ENCODE measurements around the gene ARF3. TPM values are rescaled to one million over a fixed set of nuclear protein-coding genes. Genes with fewer than 3 reads are reported as not detected.

The ARF3 gene
- total and polyA plus RNA-seq, 2 donors (not counting 3 experiments of a cell fraction or from before 2014, with no cell fraction given), result 149 to 172 TPM

DNA sequence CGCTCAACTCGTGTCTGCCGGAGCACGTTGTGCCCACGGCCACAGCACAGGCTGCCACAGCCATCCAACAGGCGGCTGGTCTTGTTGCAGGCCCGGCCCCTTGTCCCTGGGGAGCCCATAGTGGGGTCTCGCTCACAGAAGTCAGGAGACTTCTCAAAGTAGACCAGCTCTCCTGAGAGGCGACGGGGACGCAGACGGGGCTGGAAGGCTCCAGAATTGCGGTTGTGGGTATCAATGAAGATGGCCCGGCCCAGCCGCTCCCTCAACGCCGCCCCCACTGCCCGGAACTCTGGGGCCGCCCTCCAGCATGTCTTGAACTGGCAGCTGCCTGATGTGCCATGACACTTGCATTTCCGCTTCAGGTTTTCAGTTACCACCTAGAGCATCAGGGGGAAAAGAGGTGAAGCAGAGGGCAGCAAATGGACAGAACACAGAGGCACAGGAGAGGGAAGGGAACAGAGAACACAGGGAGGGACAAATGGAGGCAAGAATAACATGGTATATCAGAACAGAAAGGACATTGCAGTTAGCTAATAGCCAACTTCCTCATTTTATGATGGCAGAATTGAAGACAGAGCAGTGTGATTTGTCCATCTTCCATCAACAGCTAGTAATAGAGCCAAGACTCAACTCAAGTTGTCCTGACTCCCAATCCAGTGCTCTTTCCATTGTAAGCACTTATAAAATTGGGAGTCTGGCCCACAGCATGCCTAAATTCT, 9.0 kb upstream of the ARF3 start:
- no peaks in the 10 kb centered on the region for H3K36me3 ChIP-seq (ENCODE audit: control insufficient read depth in 2 of 2, extremely low read depth in 1 of 2, insufficient read depth in 2 of 2, low read length in 2 of 2)
- dilution Hi-C loops (cut with MboI; ENCODE audit: extremely low pct_ligation_motif_present, low sequenced_read_pairs), result no loop called here
- H3K79me2 ChIP-seq (ENCODE audit: control insufficient read depth, insufficient read depth, low read length), result no peaks in the 10 kb centered on the region
- no peak overlapping the region for H3K27ac ChIP-seq (ENCODE audit: insufficient read depth, low read depth, low read length)
- FAIRE-seq (no peak), DNase-seq (ENCODE audit: low read depth, low spot score) (no peak)
- no peak for TF ChIP-seq GATA2 (IDR thresholded peaks at IDR 0.05; ENCODE audit: insufficient read depth, insufficient read length, low read depth, low read length)
- TF ChIP-seq EZH2 (IDR thresholded peaks at IDR 0.05; ENCODE audit: borderline replicate concordance, low read depth, low read length, severe bottlenecking), result no peak
- TF ChIP-seq FOS (IDR thresholded peaks at IDR 0.05; ENCODE audit: borderline replicate concordance, insufficient read depth, low read length), result no peak
- TF ChIP-seq JUN (IDR thresholded peaks at IDR 0.05; ENCODE audit: borderline replicate concordance, insufficient read depth, insufficient read length, low read depth), result no peak
- TF ChIP-seq, protein P1, sequence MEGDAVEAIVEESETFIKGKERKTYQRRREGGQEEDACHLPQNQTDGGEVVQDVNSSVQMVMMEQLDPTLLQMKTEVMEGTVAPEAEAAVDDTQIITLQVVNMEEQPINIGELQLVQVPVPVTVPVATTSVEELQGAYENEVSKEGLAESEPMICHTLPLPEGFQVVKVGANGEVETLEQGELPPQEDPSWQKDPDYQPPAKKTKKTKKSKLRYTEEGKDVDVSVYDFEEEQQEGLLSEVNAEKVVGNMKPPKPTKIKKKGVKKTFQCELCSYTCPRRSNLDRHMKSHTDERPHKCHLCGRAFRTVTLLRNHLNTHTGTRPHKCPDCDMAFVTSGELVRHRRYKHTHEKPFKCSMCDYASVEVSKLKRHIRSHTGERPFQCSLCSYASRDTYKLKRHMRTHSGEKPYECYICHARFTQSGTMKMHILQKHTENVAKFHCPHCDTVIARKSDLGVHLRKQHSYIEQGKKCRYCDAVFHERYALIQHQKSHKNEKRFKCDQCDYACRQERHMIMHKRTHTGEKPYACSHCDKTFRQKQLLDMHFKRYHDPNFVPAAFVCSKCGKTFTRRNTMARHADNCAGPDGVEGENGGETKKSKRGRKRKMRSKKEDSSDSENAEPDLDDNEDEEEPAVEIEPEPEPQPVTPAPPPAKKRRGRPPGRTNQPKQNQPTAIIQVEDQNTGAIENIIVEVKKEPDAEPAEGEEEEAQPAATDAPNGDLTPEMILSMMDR (IDR thresholded peaks at IDR 0.05; ENCODE audit: extremely low read depth in 1 of 2, insufficient read depth in 1 of 2, low read depth in 1 of 2, low read length in 2 of 2), result no peak
- no peak for TF ChIP-seq POLR2A (IDR thresholded peaks at IDR 0.05; ENCODE audit: low read depth, low read length)
- no peak for TF ChIP-seq MYC (IDR thresholded peaks at IDR 0.05; ENCODE audit: low read depth, low read length)
- TF ChIP-seq POLR2AphosphoS5 (IDR thresholded peaks at IDR 0.05; ENCODE audit: insufficient read depth, low read depth, low read length), result no peak
- TF ChIP-seq, protein P2, sequence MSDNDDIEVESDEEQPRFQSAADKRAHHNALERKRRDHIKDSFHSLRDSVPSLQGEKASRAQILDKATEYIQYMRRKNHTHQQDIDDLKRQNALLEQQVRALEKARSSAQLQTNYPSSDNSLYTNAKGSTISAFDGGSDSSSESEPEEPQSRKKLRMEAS (IDR thresholded peaks at IDR 0.05; ENCODE audit: insufficient read depth, insufficient read length), result no peak
- no peak overlapping the region for H3K4me3 ChIP-seq (replicated peaks in 1 of 3; ENCODE audit: insufficient read depth in 1 of 3, low read depth in 1 of 3, low read length in 3 of 3)
- intact Hi-C loops (cut with micrococcal nuclease), result no loop called here
- peaks cover 11% of the 10 kb centered on the region for H3K4me1 ChIP-seq (ENCODE audit: control insufficient read depth, extremely low read depth, insufficient read depth, low read length)
- H3K9me3 ChIP-seq (replicated peaks; ENCODE audit: control insufficient read depth, insufficient read depth, low read length), result no peaks in the 10 kb centered on the region
- H3K4me2 ChIP-seq (ENCODE audit: insufficient read depth, low read length), result no peak overlapping the region
- H3K9ac ChIP-seq (replicated peaks; ENCODE audit: extremely low read depth, insufficient read depth, low read length), result no peak overlapping the region
- H3K9me1 ChIP-seq (replicated peaks; ENCODE audit: control insufficient read depth, extremely low read depth, insufficient read depth, low read length), result no peaks in the 10 kb centered on the region
- H3K27me3 ChIP-seq (ENCODE audit: control insufficient read depth in 2 of 2, insufficient read depth in 2 of 2, low read length in 2 of 2), result peaks cover 33 to 34% of the 10 kb centered on the region in 2 experiments
- no TSS peak for BruUV-seq (replicated peaks)
- no peaks in the 10 kb centered on the region for H4K20me1 ChIP-seq (replicated peaks; ENCODE audit: control insufficient read depth, extremely low read depth, insufficient read depth, low read length)
- no peak overlapping the region for H2AFZ ChIP-seq (ENCODE audit: low read depth, low read length)
- CTCF ChIA-PET, result interaction anchor here (0.8 to 5.2 kb wide), 8 partner anchors 9 to 113 kb away, joined by 3 to 58 read pairs (median 5); partner anchors contain the start of genes ARF3, FKBP11 and WNT1
- POLR2A ChIA-PET, result interaction anchor here (1.0 kb wide), 1 partner anchor 9 kb away, joined by 4 read pairs; the partner anchor contains the start of gene ARF3

Data from endothelial cell of umbilical vein (primary cell).